ENCODE measurements around the gene LAP3. TPM values are rescaled to one million over a fixed set of nuclear protein-coding genes. Genes with fewer than 3 reads are reported as not detected.

The LAP3 gene
- 100 to 1,000 TPM in 1 of 2 donors, 10 to 100 TPM in 1; 84.0 to 128 TPM for total RNA-seq
- polyA plus RNA-seq (ENCODE audit: insufficient read length in 6 of 6): 10 to 100 TPM; 64.1 to 73.7 (median 69.2) TPM
- long read RNA-seq, donor 1, transcript LAP3-201 (13 exons, 2,213 nt): major isoform, 22 of 50 reads
- long read RNA-seq, donor 1, partial matches to known transcripts: 24 of 50 reads
- long read RNA-seq, donor 1, other reads (novel, unspliced or antisense): 0 of 50 reads
- long read RNA-seq, donor 2, transcript LAP3-201 (13 exons, 2,213 nt): major isoform, 11 of 43 reads
- long read RNA-seq, donor 2, partial matches to known transcripts: 29 of 43 reads
- long read RNA-seq, donor 2, other reads (novel, unspliced or antisense): 0 of 43 reads
- long read RNA-seq, donor 3, transcript LAP3-201 (13 exons, 2,213 nt): major isoform, 14 of 16 reads
- long read RNA-seq, donor 3, partial matches to known transcripts: 0 of 16 reads
- long read RNA-seq, donor 3, other reads (novel, unspliced or antisense): 0 of 16 reads
- long read RNA-seq, donor 4, transcript LAP3-208 (4 exons, 689 nt): minor isoform, 5 of 77 reads
- long read RNA-seq, donor 4, transcript LAP3-201 (13 exons, 2,213 nt): major isoform, 54 of 77 reads
- long read RNA-seq, donor 4, partial matches to known transcripts: 18 of 77 reads
- long read RNA-seq, donor 4, other reads (novel, unspliced or antisense): 0 of 77 reads
- long read RNA-seq, donor 5, transcript LAP3-201 (13 exons, 2,213 nt): major isoform, 21 of 31 reads
- long read RNA-seq, donor 5, partial matches to known transcripts: 10 of 31 reads
- long read RNA-seq, donor 5, other reads (novel, unspliced or antisense): 0 of 31 reads
- long read RNA-seq, donor 6, transcript LAP3-201 (13 exons, 2,213 nt): major isoform, 21 of 29 reads
- long read RNA-seq, donor 6, partial matches to known transcripts: 6 of 29 reads
- long read RNA-seq, donor 6, other reads (novel, unspliced or antisense): 0 of 29 reads
- long read RNA-seq, donor 7, transcript LAP3-201 (13 exons, 2,213 nt): major isoform, 8 of 12 reads
- long read RNA-seq, donor 7, partial matches to known transcripts: 0 of 12 reads
- long read RNA-seq, donor 7, other reads (novel, unspliced or antisense): 0 of 12 reads
- long read RNA-seq, donor 8, transcript LAP3-201 (13 exons, 2,213 nt): major isoform, 20 of 30 reads
- long read RNA-seq, donor 8, partial matches to known transcripts: 6 of 30 reads
- long read RNA-seq, donor 8, other reads (novel, unspliced or antisense): 0 of 30 reads
- long read RNA-seq, donor 9, partial matches to known transcripts: 0 of 1 reads
- long read RNA-seq, donor 9, other reads (novel, unspliced or antisense): 0 of 1 reads
- long read RNA-seq, donor 10, transcript LAP3-201 (13 exons, 2,213 nt): major isoform, 88 of 108 reads
- long read RNA-seq, donor 10, partial matches to known transcripts: 11 of 108 reads
- long read RNA-seq, donor 10, other reads (novel, unspliced or antisense): 5 of 108 reads
- long read RNA-seq, donor 11, transcript LAP3-201 (13 exons, 2,213 nt): major isoform, 21 of 31 reads
- long read RNA-seq, donor 11, partial matches to known transcripts: 7 of 31 reads
- long read RNA-seq, donor 11, other reads (novel, unspliced or antisense): 0 of 31 reads
- long read RNA-seq, donor 12, transcript LAP3-201 (13 exons, 2,213 nt): major isoform, 9 of 10 reads
- long read RNA-seq, donor 12, partial matches to known transcripts: 0 of 10 reads
- long read RNA-seq, donor 12, other reads (novel, unspliced or antisense): 0 of 10 reads

DNA sequence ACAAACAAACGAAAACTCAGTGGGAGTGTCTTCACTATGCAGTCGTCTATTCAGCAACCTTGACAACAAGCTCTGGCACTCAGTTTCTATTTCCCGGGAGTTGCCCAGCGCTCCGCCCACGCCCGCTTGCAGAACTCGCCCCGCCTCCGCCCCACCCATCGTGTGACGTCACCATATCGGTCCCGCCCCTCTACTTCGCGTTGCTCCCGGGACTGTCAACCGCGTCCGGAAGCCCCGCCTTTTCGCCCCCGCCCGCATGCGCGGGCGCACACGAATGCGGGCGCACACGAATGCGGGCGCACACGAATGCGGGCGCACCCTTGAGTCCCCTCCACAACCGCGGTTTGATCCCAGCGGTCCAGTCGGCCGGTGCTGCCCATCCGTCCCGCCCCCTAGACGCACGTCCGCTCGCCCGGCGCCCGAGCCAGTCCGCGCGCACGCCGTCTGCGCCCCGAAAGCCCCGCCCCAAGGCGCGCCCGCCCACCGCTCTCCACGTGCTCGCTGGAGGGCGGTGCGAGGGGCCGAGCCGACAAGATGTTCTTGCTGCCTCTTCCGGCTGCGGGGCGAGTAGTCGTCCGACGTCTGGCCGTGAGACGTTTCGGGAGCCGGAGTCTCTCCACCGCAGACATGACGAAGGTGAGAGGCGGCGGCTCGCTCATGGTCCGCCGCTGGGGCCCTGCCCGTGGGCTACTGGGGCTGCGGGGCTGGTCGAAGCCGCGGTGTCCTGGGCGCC is at the start of gene LAP3:
LAP3 (plus strand) TSS at position 267 of the 733 bp plus-strand sequence; CDS start at position 535, 268 bp downstream.
- Histone ChIP-seq H3K9me3 (no peaks in the 10 kb centered on the region), H3K27me3 (no peaks in the 10 kb centered on the region), H3K36me3 (peaks cover 0 to 18% of the 10 kb centered on the region in 2 donors), H3K4me1 (peaks cover 11 to 44% of the 10 kb centered on the region in 2 donors), H3K27ac (peak within 1 kb of the TSS; percentile 94 to 97), H3K4me3 (peak within 1 kb of the TSS; percentile 80 to 89)
- TF ChIP-seq, protein P1, sequence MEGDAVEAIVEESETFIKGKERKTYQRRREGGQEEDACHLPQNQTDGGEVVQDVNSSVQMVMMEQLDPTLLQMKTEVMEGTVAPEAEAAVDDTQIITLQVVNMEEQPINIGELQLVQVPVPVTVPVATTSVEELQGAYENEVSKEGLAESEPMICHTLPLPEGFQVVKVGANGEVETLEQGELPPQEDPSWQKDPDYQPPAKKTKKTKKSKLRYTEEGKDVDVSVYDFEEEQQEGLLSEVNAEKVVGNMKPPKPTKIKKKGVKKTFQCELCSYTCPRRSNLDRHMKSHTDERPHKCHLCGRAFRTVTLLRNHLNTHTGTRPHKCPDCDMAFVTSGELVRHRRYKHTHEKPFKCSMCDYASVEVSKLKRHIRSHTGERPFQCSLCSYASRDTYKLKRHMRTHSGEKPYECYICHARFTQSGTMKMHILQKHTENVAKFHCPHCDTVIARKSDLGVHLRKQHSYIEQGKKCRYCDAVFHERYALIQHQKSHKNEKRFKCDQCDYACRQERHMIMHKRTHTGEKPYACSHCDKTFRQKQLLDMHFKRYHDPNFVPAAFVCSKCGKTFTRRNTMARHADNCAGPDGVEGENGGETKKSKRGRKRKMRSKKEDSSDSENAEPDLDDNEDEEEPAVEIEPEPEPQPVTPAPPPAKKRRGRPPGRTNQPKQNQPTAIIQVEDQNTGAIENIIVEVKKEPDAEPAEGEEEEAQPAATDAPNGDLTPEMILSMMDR (IDR thresholded peaks at IDR 0.05): peak in 1 of 2 donors; percentile 19
- peak; percentile 97 to 99 (median 98) for DNase-seq
- ATAC-seq: peak; percentile 98
- intact Hi-C loops (cut with DNase I): no loop called here

DNA sequence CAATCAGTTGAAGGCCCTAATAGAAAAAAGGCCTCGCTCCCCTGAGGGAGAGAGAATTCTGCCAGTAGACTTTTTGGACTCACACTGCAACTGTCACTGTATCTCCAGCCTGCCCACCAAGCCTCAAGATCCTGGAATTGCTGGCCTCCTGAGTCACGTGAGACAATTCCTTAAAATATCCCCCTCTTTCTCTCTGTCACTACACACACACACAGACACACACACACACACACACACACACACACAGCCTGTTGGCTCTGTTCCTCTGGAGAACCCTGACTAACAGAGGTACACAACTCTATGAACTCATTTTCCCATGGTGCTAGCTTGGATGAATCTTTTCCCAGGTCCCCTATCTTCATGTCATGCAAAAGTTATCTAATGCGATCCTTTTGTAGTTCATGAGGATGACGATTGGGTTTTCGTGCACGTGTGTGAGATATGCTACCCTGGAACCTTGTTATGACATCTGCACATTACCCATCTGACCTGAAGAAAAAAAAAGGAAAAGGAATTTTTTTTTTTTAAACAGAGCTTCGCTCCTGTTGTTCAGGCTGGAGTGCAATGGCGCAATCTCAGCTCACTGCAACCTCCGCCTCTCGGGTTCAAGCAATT is 48.3 kb upstream of the LAP3 start:
- H3K9me3 ChIP-seq: no peaks in the 10 kb centered on the region
- no peak overlapping the region for H3K27ac ChIP-seq
- TF ChIP-seq, protein P1 (IDR thresholded peaks at IDR 0.05): no peak
- H3K27me3 ChIP-seq: no peaks in the 10 kb centered on the region
- no peak overlapping the region for H3K4me3 ChIP-seq
- no peaks in the 10 kb centered on the region for H3K4me1 ChIP-seq
- intact Hi-C loops (cut with DNase I): no loop called here
- DNase-seq: no peak
- H3K36me3 ChIP-seq: no peaks in the 10 kb centered on the region
- no peak for ATAC-seq

DNA sequence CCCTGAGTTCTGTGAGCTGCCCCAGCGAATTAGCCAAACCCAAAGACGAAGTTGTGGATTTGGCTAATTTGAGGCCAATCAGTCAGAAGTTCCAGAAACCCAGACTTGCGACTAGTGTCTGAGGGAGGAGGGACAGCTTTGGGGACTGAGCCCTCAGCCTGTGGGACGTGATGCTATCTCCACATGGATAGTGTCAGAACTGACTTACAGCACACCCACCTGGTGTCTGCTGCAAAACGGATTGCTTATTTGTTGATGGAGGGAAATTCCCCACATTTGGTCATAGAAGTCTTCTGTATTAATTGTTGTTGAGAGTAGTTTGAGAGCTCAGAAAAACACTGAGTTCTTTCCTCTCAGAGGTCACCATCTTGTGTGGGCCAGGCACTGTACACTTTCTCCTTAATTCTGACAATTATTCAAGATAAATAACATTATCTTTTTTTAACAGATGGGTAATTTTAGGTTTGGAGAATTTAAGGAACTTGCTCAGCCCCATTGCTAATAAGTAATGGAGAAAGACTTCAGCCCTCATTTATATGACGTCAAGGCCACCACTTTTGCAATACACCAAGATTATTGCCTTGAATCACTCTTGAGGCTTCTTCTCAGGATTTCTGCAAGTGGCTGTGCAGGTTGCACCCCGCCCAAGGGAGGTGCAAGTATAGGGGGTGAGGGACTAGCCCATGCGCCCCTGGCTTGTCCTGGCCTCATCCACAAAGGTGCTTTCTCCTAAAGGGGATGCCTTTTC is 45.3 kb upstream of the LAP3 start:
- Histone ChIP-seq H3K4me3 (no peak overlapping the region), H3K27ac (no peak overlapping the region), H3K9me3 (no peaks in the 10 kb centered on the region), H3K27me3 (no peaks in the 10 kb centered on the region), H3K36me3 (no peaks in the 10 kb centered on the region), H3K4me1 (no peaks in the 10 kb centered on the region)
- DNase-seq: no peak
- TF ChIP-seq, protein P1 (IDR thresholded peaks at IDR 0.05): no peak
- ATAC-seq: no peak
- intact Hi-C loops (cut with DNase I): no loop called here
